K562 (cell line): ENCODE data around the gene CD72. TPM values are rescaled to one million over a fixed set of nuclear protein-coding genes. Genes with fewer than 3 reads are reported as not detected.

ENCODE experiments used
- ATAC-seq: fragments of 200-7000 bp; cut with Tn5 transposase; 3 replicates; pipeline ENCODE4 v1.9.1; 2020; ENCODE audit warnings: moderate library complexity
- BruUV-seq: library from RNA; stranded (reverse); fragments of 400-500 nt; replicated peaks from 2 replicates; lab custom pipeline; 2021; lab: Mats Ljungman, UMichigan
- CTCF ChIA-PET: fragments of 300-600 bp; formaldehyde crosslinking; extraction: SDS; loops from one replicate; lab custom pipeline; 2021; ENCODE audit warnings: low intra/inter-chr PET ratio; lab: Yijun Ruan, JAX
- POLR2A ChIA-PET: fragments of 300-600, 350-650 bp; sonication (Branson Sonifier 250); formaldehyde crosslinking; extraction: SDS; loops from one replicate; lab custom pipeline; 2021; ENCODE audit warnings: antibody characterized with exemption, inconsistent platforms; lab: Yijun Ruan, JAX
- DNase-seq, 4 experiments: peaks; one replicate each; pipeline versions ENCODE4 v3.0.0 to v3.0.0-alpha.2; 2011 to 2018; ENCODE audit warnings: low spot score in 3 of 4, mixed read lengths in 3 of 4; ENCODE audit errors: extremely low read depth in 1 of 4
- FAIRE-seq: peaks from 2 replicates; lab custom pipeline; 2011; peaks lifted over from hg19 to GRCh38; lab: Jason Lieb, UNC
- H2AFZ ChIP-seq: 2 replicates; pipeline ENCODE4 v1.6.0; 2011; ENCODE audit warnings: low read depth, low read length, control low read depth, inconsistent platforms
- H3K27ac ChIP-seq: fragments of 200-600 bp; 3 replicates; pipeline ENCODE4 v1.8.0; 2011; ENCODE audit warnings: low read depth, mild to moderate bottlenecking, control low read depth, inconsistent platforms, low read length, moderate library complexity, mixed read lengths; ENCODE audit errors: extremely low read depth
- H3K27me3 ChIP-seq, 2 experiments: fragments of 300-600 bp in 1 of 2; 2 replicates in 1 of 2; 3 replicates in 1 of 2; pipeline versions ENCODE4 v1.6.0 to v1.8.0; 2011; ENCODE audit warnings: inconsistent platforms in 2 of 2, low read length in 2 of 2, mild to moderate bottlenecking in 1 of 2, mixed read lengths in 1 of 2, moderate library complexity in 1 of 2; ENCODE audit not compliant: control insufficient read depth in 2 of 2, insufficient read depth in 2 of 2
- H3K36me3 ChIP-seq: fragments of 300-600 bp; 3 replicates; pipeline ENCODE4 v1.8.0; 2011; ENCODE audit warnings: mild to moderate bottlenecking, low read length, inconsistent platforms; ENCODE audit not compliant: control insufficient read depth, insufficient read depth
- H3K4me1 ChIP-seq, 2 experiments: fragments of 200-600 bp in 1 of 2; replicated peaks in 1 of 2; 2 replicates in 1 of 2; 3 replicates in 1 of 2; pipeline versions ENCODE4 v1.5.1 to v1.8.0; 2011; ENCODE audit warnings: inconsistent platforms in 2 of 2, low read length in 2 of 2, mild to moderate bottlenecking in 1 of 2, mixed read lengths in 1 of 2, moderate library complexity in 1 of 2; ENCODE audit not compliant: control insufficient read depth in 2 of 2, insufficient read depth in 2 of 2
- H3K4me2 ChIP-seq: 2 replicates; pipeline ENCODE4 v1.6.1; 2011; ENCODE audit warnings: low read length, control low read depth, inconsistent platforms, mixed read lengths; ENCODE audit not compliant: insufficient read depth
- H3K4me3 ChIP-seq: fragments of 200-600 bp; sonication (generic), shearing (Covaris generic); 2 replicates; pipeline ENCODE4 v1.5.1; 2016; ENCODE audit warnings: control low read depth, inconsistent platforms
- H3K79me2 ChIP-seq: fragments of 200-600 bp; 3 replicates; pipeline ENCODE4 v1.8.0; 2011; ENCODE audit warnings: low read length, inconsistent platforms; ENCODE audit not compliant: control insufficient read depth, insufficient read depth
- H3K9ac ChIP-seq, 2 experiments: 2 replicates each; pipeline versions ENCODE4 v1.6.0 to v1.6.1; 2011; ENCODE audit warnings: low read depth in 2 of 2, low read length in 2 of 2, control low read depth in 1 of 2, inconsistent platforms in 1 of 2, mild to moderate bottlenecking in 1 of 2, mixed read lengths in 1 of 2; ENCODE audit not compliant: insufficient read depth in 1 of 2
- H3K9me1 ChIP-seq: one replicate; pipeline ENCODE4 v1.6.0; 2011; ENCODE audit warnings: inconsistent platforms, mild to moderate bottlenecking, low read length, moderate library complexity; ENCODE audit not compliant: control insufficient read depth, insufficient read depth
- H3K9me3 ChIP-seq: replicated peaks from 2 replicates; pipeline ENCODE4 v1.5.1; 2011; ENCODE audit warnings: low read depth, low read length, inconsistent platforms; ENCODE audit not compliant: control insufficient read depth, insufficient read depth
- H4K20me1 ChIP-seq: replicated peaks from 2 replicates; pipeline ENCODE4 v1.6.1; 2011; ENCODE audit warnings: low read length, inconsistent platforms, mixed read lengths; ENCODE audit not compliant: control insufficient read depth, insufficient read depth
- HDAC1 ChIP-seq, 2 experiments: fragments of 450-650 bp; IDR thresholded peaks; 2 replicates each; pipeline ENCODE4 v1.6.1; 2016 to 2017; ENCODE audit warnings: inconsistent platforms in 1 of 2, mild to moderate bottlenecking in 1 of 2, moderate library complexity in 1 of 2
- POLR2AphosphoS5 ChIP-seq: IDR thresholded peaks from 2 replicates; pipeline ENCODE4 v1.6.1; 2011; ENCODE audit warnings: mild to moderate bottlenecking, low read depth, low read length, moderate library complexity; ENCODE audit not compliant: control insufficient read depth, insufficient read depth
- RAD21 ChIP-seq, 2 experiments: fragments of 250-450 bp in 1 of 2; fragments of 450-650 bp in 1 of 2; sonication (Bioruptor Pico) in 1 of 2; formaldehyde crosslinking in 1 of 2; IDR thresholded peaks in 1 of 2; conservative IDR thresholded peaks in 1 of 2; 2 replicates each; pipeline versions ENCODE4 v1.4.0 to v1.8.0; 2020 to 2022; ENCODE audit warnings: mild to moderate bottlenecking in 2 of 2, moderate library complexity in 1 of 2
- ZBTB7A ChIP-seq: IDR thresholded peaks from 2 replicates; pipeline ENCODE4 v1.6.1; 2011; ENCODE audit warnings: low read depth, mild to moderate bottlenecking, low read length, moderate library complexity, borderline replicate concordance; ENCODE audit not compliant: control insufficient read depth
- ZNF436 ChIP-seq: fragments of 250-450, 450-650 bp; sonication (Bioruptor Pico); formaldehyde crosslinking; IDR thresholded peaks from 2 replicates; pipeline ENCODE4 v1.7.0; 2020; ENCODE audit warnings: mild to moderate bottlenecking
- ZNF507 ChIP-seq: conservative IDR thresholded peaks from 2 replicates; pipeline ENCODE4 v1.6.1; 2017; ENCODE audit warnings: missing genetic modification characterization, missing compliant biosample characterization
- ZNF707 ChIP-seq: fragments of 250-450 bp; sonication (Bioruptor Pico); conservative IDR thresholded peaks from 2 replicates; pipeline ENCODE4 v1.8.0; 2022; ENCODE audit warnings: inconsistent platforms, mild to moderate bottlenecking, moderate library complexity
- WGBS: fragments of 100-300 bp; shearing (Covaris generic); methylation state at CpG from one replicate; pipeline ENCODE4 v1.1.6; 2016; ENCODE audit warnings: low coverage, mixed read lengths; ENCODE audit not compliant: insufficient coverage; ENCODE audit errors: missing lambda C conversion rate; 5-methylcytosine and 5-hydroxymethylcytosine counted together
- in situ Hi-C: fragments of 300-500 bp; cut with MboI; formaldehyde crosslinking; loops from 4 replicates; pipeline ENCODE4 v1.15.0; 2018; ENCODE audit warnings: inconsistent platforms, mixed read lengths
- intact Hi-C: fragments of 100-400 bp; cut with micrococcal nuclease; formaldehyde crosslinking; loops from 2 replicates; pipeline ENCODE4 v1.14.2; 2022
- polyA plus RNA-seq, 8 experiments: library from polyadenylated mRNA; depleted of rRNA in 4 of 8; stranded (reverse) in 5 of 8; unstranded in 3 of 8; fragments of >200 nt; fragmentation: Nextera tagmentation in 2 of 8; fragmentation: Illumina TruSeq in 1 of 8; extraction: Ambion mirVana in 2 of 8; extraction: Trizol in 1 of 8; gene quantifications; 2 replicates each; pipeline versions ENCODE4 v1.2.1 to v1.2.3, GENCODE V29; 2011 to 2014; ENCODE audit warnings: inconsistent platforms in 1 of 8, missing spikeins in 1 of 8
- total RNA-seq, 7 experiments: library from RNA; depleted of rRNA in 6 of 7; stranded (reverse); fragments of >200 nt in 6 of 7; fragmentation: Illumina TruSeq in 2 of 7; extraction: Trizol in 2 of 7; gene quantifications; 2 replicates each; pipeline versions ENCODE4 v1.2.1 to v1.2.3, GENCODE V29; 2011 to 2021; ENCODE audit warnings: low replicate concordance in 1 of 7
- TF ChIP-seq, protein P1 (sequence below): fragments of 450-650 bp; IDR thresholded peaks from 2 replicates; pipeline ENCODE4 v1.6.1; 2017; ENCODE audit warnings: antibody characterized with exemption, mild to moderate bottlenecking
- TF ChIP-seq, protein P2 (sequence below): sonication (generic); formaldehyde crosslinking; IDR thresholded peaks from 2 replicates; pipeline ENCODE4 v1.8.0; 2022; ENCODE audit warnings: missing genetic modification reagents, mild to moderate bottlenecking, moderate library complexity, borderline replicate concordance

Gene CD72
- total and polyA plus RNA-seq, 9 of the 15 experiments (the other 6 are each of a cell fraction or from before 2014, with no cell fraction given), result 0.11 to 0.78 (median 0.27) TPM; not detected in 1

DNA sequence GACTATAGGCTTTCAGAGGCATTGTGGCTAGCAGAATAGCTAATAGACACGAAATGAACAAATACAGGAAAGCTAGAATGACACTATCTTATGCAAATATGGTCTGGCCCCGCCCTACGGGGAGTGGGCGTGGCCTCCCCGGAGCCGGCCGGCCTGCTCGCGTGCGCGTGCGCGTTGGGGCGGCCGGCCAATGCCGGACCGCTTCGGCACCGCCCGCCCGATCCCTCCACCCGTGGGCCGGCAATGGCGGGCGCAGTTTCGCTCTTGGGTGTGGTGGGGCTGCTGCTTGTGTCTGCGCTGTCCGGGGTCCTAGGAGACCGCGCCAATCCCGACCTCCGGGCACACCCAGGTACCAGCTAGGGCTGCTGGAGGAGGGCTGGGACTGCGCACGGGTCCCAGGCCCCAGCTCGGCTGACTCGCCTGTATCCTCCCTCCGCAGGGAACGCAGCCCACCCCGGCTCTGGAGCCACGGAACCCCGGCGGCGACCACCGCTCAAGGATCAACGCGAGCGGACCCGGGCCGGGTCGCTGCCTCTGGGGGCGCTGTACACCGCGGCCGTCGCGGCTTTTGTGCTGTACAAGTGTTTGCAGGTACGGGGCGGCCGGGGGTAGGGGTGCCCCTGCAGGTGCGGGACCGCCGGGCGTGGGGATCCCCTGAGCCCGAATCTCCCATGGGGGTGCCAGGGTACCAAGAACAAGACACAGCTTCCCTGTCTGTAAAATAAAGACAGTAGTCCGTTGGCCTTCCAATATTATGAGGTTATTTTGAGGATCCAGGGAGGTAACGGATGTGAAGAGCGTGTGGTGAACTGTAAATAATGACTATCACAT is 40.1 kb upstream of the CD72 start, which contains the start of gene CCDC107:
TSS of gene CCDC107 (plus strand) at position 156 of the 831 bp plus-strand sequence. CDS start at position 244, 88 bp downstream.
- Histone ChIP-seq H4K20me1 (no peaks in the 10 kb centered on the region), H3K4me3 (peak within 1 kb of the TSS; percentile 89), H2AFZ (peak within 1 kb of the TSS; percentile 99), H3K9ac (peak within 1 kb of the TSS; percentile 86 to 96), H3K36me3 (peaks cover 34% of the 10 kb centered on the region; the same call in 2 of the 3 replicates), H3K79me2 (peaks cover 10% of the 10 kb centered on the region), H3K4me1 (peaks cover 14 to 27% of the 10 kb centered on the region in 2 experiments; a peak in 4 of 5 replicates), H3K9me3 (no peaks in the 10 kb centered on the region), H3K27me3 (no peaks in the 10 kb centered on the region), H3K4me2 (peak within 1 kb of the TSS; percentile 96), H3K27ac (peak within 1 kb of the TSS; percentile 98), H3K9me1 (no peaks in the 10 kb centered on the region)
- in situ Hi-C loops, result no loop called here
- TSS peak; percentile 71 for BruUV-seq
- intact Hi-C loops, result loop anchor here (5.0 kb wide), 1 partner anchor 39 kb away; no protein-coding TSS in a partner anchor
- CTCF ChIA-PET, result no interaction called here
- whole genome bisulfite sequencing, result 0% methylated on average over 8 of the region's 67 CpGs
- peak; percentile 81 for ATAC-seq
- POLR2A ChIA-PET, result interaction anchor here (0.6 to 2.6 kb wide), 15 partner anchors 8 to 543 kb away, joined by 3 to 14 read pairs (median 4); partner anchors contain the start of genes ATOSB, CREB3 and TLN1
- no peak for FAIRE-seq
- peak; percentile 78 to 97 (median 96) for DNase-seq
- TF ChIP-seq ZNF507 (tag) (no peak), RAD21 (CRISPR knock-in tag; conservative IDR thresholded peaks at IDR 0.05 in 1 of 2, IDR thresholded peaks at IDR 0.05 in 1 of 2) (peak; percentile 31 to 33; a peak in 3 of 4 replicates), POLR2AphosphoS5 (0 out of 2 replicates have a peak, but pooled peaks have one; percentile 40), ZBTB7A (peak; percentile 91; the same call in 1 of the 2 replicates), HDAC1 (IDR thresholded peaks at IDR 0.05) (peak in 1 of 2 experiments; percentile 53; a peak in 1 of 4 replicates), ZNF436 (CRISPR knock-in tag) (no peak), ZNF707 (CRISPR knock-in tag) (no peak)
- TF ChIP-seq, protein P1, sequence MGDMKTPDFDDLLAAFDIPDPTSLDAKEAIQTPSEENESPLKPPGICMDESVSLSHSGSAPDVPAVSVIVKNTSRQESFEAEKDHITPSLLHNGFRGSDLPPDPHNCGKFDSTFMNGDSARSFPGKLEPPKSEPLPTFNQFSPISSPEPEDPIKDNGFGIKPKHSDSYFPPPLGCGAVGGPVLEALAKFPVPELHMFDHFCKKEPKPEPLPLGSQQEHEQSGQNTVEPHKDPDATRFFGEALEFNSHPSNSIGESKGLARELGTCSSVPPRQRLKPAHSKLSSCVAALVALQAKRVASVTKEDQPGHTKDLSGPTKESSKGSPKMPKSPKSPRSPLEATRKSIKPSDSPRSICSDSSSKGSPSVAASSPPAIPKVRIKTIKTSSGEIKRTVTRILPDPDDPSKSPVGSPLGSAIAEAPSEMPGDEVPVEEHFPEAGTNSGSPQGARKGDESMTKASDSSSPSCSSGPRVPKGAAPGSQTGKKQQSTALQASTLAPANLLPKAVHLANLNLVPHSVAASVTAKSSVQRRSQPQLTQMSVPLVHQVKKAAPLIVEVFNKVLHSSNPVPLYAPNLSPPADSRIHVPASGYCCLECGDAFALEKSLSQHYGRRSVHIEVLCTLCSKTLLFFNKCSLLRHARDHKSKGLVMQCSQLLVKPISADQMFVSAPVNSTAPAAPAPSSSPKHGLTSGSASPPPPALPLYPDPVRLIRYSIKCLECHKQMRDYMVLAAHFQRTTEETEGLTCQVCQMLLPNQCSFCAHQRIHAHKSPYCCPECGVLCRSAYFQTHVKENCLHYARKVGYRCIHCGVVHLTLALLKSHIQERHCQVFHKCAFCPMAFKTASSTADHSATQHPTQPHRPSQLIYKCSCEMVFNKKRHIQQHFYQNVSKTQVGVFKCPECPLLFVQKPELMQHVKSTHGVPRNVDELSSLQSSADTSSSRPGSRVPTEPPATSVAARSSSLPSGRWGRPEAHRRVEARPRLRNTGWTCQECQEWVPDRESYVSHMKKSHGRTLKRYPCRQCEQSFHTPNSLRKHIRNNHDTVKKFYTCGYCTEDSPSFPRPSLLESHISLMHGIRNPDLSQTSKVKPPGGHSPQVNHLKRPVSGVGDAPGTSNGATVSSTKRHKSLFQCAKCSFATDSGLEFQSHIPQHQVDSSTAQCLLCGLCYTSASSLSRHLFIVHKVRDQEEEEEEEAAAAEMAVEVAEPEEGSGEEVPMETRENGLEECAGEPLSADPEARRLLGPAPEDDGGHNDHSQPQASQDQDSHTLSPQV, result 0 out of 2 replicates have a peak, but pooled peaks have one; percentile 6
- TF ChIP-seq, protein P2, sequence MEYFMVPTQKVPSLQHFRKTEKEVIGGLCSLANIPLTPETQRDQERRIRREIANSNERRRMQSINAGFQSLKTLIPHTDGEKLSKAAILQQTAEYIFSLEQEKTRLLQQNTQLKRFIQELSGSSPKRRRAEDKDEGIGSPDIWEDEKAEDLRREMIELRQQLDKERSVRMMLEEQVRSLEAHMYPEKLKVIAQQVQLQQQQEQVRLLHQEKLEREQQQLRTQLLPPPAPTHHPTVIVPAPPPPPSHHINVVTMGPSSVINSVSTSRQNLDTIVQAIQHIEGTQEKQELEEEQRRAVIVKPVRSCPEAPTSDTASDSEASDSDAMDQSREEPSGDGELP (CRISPR knock-in tag), result 0 out of 2 replicates have a peak, but pooled peaks have one; percentile 29
